DOHH2 (cell line): ENCODE data around the gene SCGB3A1.

Experiments
- H3F3A ChIP-seq: fragments of 200-600 bp; sonication (generic), shearing (Covaris generic); 2 replicates; pipeline ENCODE4 v1.6.0; 2016; ENCODE audit warnings: antibody characterized with exemption, mild to moderate bottlenecking; ENCODE audit not compliant: control insufficient read depth, insufficient read depth
- H3K27ac ChIP-seq: fragments of 200-600 bp; sonication (generic); 2 replicates; pipeline ENCODE4 v1.5.1; 2014; ENCODE audit warnings: low read depth, mild to moderate bottlenecking, low read length, moderate library complexity
- H3K27me3 ChIP-seq: fragments of 200-600 bp; sonication (generic); 2 replicates; pipeline ENCODE4 v1.6.1; 2014; ENCODE audit warnings: mild to moderate bottlenecking, low read length, mixed read lengths; ENCODE audit not compliant: control insufficient read depth
- H3K36me3 ChIP-seq: fragments of 200-600 bp; sonication (generic); 2 replicates; pipeline ENCODE4 v1.6.1; 2014; ENCODE audit warnings: mild to moderate bottlenecking, low read length, moderate library complexity, mixed read lengths; ENCODE audit not compliant: control insufficient read depth
- H3K4me1 ChIP-seq: fragments of 200-600 bp; sonication (generic); 2 replicates; pipeline ENCODE4 v1.6.1; 2014; ENCODE audit warnings: mild to moderate bottlenecking, low read length, mixed read lengths; ENCODE audit not compliant: control insufficient read depth
- H3K4me2 ChIP-seq: fragments of 200-600 bp; sonication (generic); 2 replicates; pipeline ENCODE4 v1.6.0; 2014; ENCODE audit warnings: mild to moderate bottlenecking, low read length, moderate library complexity
- H3K4me3 ChIP-seq: fragments of 200-600 bp; sonication (generic); 2 replicates; pipeline ENCODE4 v1.5.1; 2014; ENCODE audit warnings: mild to moderate bottlenecking, low read length, mixed read lengths
- H3K79me2 ChIP-seq: fragments of 200-600 bp; sonication (generic); 2 replicates; pipeline ENCODE4 v1.6.1; 2014; ENCODE audit warnings: mild to moderate bottlenecking, low read length, mixed read lengths; ENCODE audit not compliant: control insufficient read depth
- H3K9me2 ChIP-seq: fragments of 200-600 bp; sonication (generic); replicated peaks from 2 replicates; pipeline ENCODE4 v1.6.1; 2014; ENCODE audit warnings: mild to moderate bottlenecking, low read length, mixed read lengths; ENCODE audit not compliant: control insufficient read depth
- H3K9me3 ChIP-seq: fragments of 200-600 bp; sonication (generic); 2 replicates; pipeline ENCODE4 v1.6.1; 2014; ENCODE audit warnings: antibody characterized with exemption, low read length, mixed read lengths; ENCODE audit not compliant: control insufficient read depth, insufficient read depth
- H4K20me1 ChIP-seq: fragments of 200-600 bp; sonication (generic); 2 replicates; pipeline ENCODE4 v1.6.0; 2014; ENCODE audit warnings: low read depth, mild to moderate bottlenecking, antibody characterized with exemption, low read length, moderate library complexity; ENCODE audit not compliant: control insufficient read depth, insufficient read depth
- EZH2phosphoT487 ChIP-seq: fragments of 200-600 bp; sonication (generic); IDR thresholded peaks from 2 replicates; pipeline ENCODE4 v1.6.1; 2017; ENCODE audit warnings: borderline replicate concordance, mild to moderate bottlenecking, antibody characterized with exemption, low read length, moderate library complexity, mixed read lengths
- TF ChIP-seq, protein P1 (sequence below): fragments of 200-600 bp; sonication (generic); IDR thresholded peaks from one replicate; pipeline ENCODE4 v1.5.1; 2014; ENCODE audit warnings: antibody characterized with exemption, mild to moderate bottlenecking, low read depth, low read length; ENCODE audit not compliant: poor library complexity, severe bottlenecking

The SCGB3A1 gene

GRCh38 chr5:180613188-180613813, 22.0 kb upstream of the SCGB3A1 start:
- H3K4me1 ChIP-seq = no peaks in the 10 kb centered on the region
- no peak overlapping the region for H3K27ac ChIP-seq
- no peaks in the 10 kb centered on the region for H3K27me3 ChIP-seq
- no peaks in the 10 kb centered on the region for H3K9me2 ChIP-seq
- H3K4me2 ChIP-seq = no peak overlapping the region
- TF ChIP-seq EZH2phosphoT487 = no peak
- TF ChIP-seq, protein P1, sequence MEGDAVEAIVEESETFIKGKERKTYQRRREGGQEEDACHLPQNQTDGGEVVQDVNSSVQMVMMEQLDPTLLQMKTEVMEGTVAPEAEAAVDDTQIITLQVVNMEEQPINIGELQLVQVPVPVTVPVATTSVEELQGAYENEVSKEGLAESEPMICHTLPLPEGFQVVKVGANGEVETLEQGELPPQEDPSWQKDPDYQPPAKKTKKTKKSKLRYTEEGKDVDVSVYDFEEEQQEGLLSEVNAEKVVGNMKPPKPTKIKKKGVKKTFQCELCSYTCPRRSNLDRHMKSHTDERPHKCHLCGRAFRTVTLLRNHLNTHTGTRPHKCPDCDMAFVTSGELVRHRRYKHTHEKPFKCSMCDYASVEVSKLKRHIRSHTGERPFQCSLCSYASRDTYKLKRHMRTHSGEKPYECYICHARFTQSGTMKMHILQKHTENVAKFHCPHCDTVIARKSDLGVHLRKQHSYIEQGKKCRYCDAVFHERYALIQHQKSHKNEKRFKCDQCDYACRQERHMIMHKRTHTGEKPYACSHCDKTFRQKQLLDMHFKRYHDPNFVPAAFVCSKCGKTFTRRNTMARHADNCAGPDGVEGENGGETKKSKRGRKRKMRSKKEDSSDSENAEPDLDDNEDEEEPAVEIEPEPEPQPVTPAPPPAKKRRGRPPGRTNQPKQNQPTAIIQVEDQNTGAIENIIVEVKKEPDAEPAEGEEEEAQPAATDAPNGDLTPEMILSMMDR = no peak
- H3F3A ChIP-seq = no peaks in the 10 kb centered on the region
- no peaks in the 10 kb centered on the region for H3K79me2 ChIP-seq
- no peak overlapping the region for H3K4me3 ChIP-seq
- H3K9me3 ChIP-seq = no peaks in the 10 kb centered on the region
- H4K20me1 ChIP-seq = no peaks in the 10 kb centered on the region
- no peaks in the 10 kb centered on the region for H3K36me3 ChIP-seq

GRCh38 chr5:180612683-180613082, 21.4 kb upstream of the SCGB3A1 start:
- Histone ChIP-seq H3F3A (no peaks in the 10 kb centered on the region), H4K20me1 (no peaks in the 10 kb centered on the region), H3K9me2 (no peaks in the 10 kb centered on the region), H3K79me2 (no peaks in the 10 kb centered on the region), H3K4me3 (no peak overlapping the region), H3K27ac (no peak overlapping the region), H3K9me3 (no peaks in the 10 kb centered on the region), H3K36me3 (no peaks in the 10 kb centered on the region), H3K4me1 (no peaks in the 10 kb centered on the region), H3K27me3 (no peaks in the 10 kb centered on the region), H3K4me2 (no peak overlapping the region)
- TF ChIP-seq EZH2phosphoT487 = no peak
- TF ChIP-seq, protein P1 = no peak

DNA sequence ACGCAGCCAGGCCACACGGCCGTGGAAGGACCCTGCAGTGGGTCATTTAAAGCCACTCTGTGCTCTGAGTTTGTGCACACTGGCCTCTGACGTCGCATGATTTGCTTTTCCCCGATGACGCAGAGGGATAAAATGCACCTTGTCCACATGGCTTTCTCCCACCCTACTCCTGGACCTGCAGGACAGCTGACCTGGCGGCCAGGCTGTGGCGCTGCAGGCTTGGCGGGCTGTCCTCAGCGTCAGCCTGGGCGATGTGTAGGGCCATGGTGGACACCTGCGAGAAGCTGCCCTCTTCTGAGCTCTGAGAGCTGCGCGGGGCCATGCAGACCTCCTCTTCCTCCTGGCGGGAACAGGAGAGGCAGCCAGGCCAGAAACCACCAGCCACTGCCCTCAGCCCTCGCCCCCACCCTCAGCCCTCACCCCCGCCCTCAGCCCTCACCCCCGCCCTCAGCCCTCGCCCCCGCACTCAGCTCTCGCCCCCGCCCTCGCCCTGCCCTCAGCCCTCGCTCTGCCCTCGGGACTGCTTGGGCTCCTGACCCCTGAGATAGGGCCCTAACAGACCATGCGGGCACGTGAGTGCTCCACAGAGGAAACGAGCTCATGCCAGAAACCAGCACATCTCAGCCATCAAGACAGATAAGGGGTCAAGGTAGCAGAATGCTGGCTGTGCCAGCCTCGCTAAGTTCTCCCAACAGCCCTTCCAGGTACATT, 20.0 kb upstream of the SCGB3A1 start:
- no peak overlapping the region for H3K4me3 ChIP-seq
- TF ChIP-seq, protein P1 = no peak
- no peak for TF ChIP-seq EZH2phosphoT487
- no peak overlapping the region for H3K27ac ChIP-seq
- H3K9me3 ChIP-seq = no peaks in the 10 kb centered on the region
- no peaks in the 10 kb centered on the region for H3K27me3 ChIP-seq
- H3K36me3 ChIP-seq = no peaks in the 10 kb centered on the region
- no peaks in the 10 kb centered on the region for H3K4me1 ChIP-seq
- no peak overlapping the region for H3K4me2 ChIP-seq
- no peaks in the 10 kb centered on the region for H3K79me2 ChIP-seq
- H4K20me1 ChIP-seq = no peaks in the 10 kb centered on the region
- no peaks in the 10 kb centered on the region for H3K9me2 ChIP-seq
- no peaks in the 10 kb centered on the region for H3F3A ChIP-seq
